Suprapubic skin (tissue), 4 donors: ENCODE results near the gene C3orf80. TPM values are rescaled to one million over a fixed set of nuclear protein-coding genes. Genes with fewer than 3 reads are reported as not detected.

Source experiments
- DNase-seq, 2 donors: peaks; one replicate each; pipeline ENCODE4 v3.0.0-alpha.2; 2019; ENCODE audit warnings: low spot score in 2 of 2
- H3K27ac ChIP-seq: fragments of 200-600 bp; sonication (generic); one replicate; pipeline ENCODE4 v1.5.1; 2019
- H3K27me3 ChIP-seq: fragments of 200-600 bp; sonication (generic); one replicate; pipeline ENCODE4 v1.5.1; 2019
- H3K36me3 ChIP-seq: fragments of 200-600 bp; sonication (generic); one replicate; pipeline ENCODE4 v1.5.1; 2019
- H3K4me1 ChIP-seq: fragments of 200-600 bp; sonication (generic); one replicate; pipeline ENCODE4 v1.5.1; 2019
- H3K4me3 ChIP-seq: fragments of 200-600 bp; sonication (generic); one replicate; pipeline ENCODE4 v1.5.1; 2019; ENCODE audit warnings: mild to moderate bottlenecking
- H3K9me3 ChIP-seq: fragments of 200-600 bp; sonication (generic); one replicate; pipeline ENCODE4 v1.5.1; 2019
- CTCF ChIP-seq, 2 donors: fragments of 200-600 bp in 1 of 2; fragments of 450-650 bp in 1 of 2; sonication (generic) in 1 of 2; IDR thresholded peaks; one replicate each; pipeline ENCODE4 v1.5.1; 2016 to 2019; ENCODE audit warnings: antibody characterized with exemption in 2 of 2, mild to moderate bottlenecking in 1 of 2, moderate library complexity in 1 of 2
- EP300 ChIP-seq: sonication (generic); formaldehyde crosslinking; IDR thresholded peaks from one replicate; pipeline ENCODE4 v1.6.1; 2017; ENCODE audit warnings: antibody characterized with exemption
- POLR2A ChIP-seq, 2 donors: fragments of 450-650 bp; IDR thresholded peaks; one replicate each; pipeline ENCODE4 v1.6.1; 2017; ENCODE audit warnings: antibody characterized with exemption in 2 of 2, mild to moderate bottlenecking in 2 of 2, moderate library complexity in 2 of 2
- POLR2AphosphoS5 ChIP-seq, 3 donors: sonication (generic); formaldehyde crosslinking; IDR thresholded peaks; one replicate each; pipeline ENCODE4 v1.6.1; 2017; ENCODE audit warnings: antibody characterized with exemption in 3 of 3
- WGBS: methylation state at CpG from one replicate; pipeline ENCODE4 v1.1.5; 2018; 5-methylcytosine and 5-hydroxymethylcytosine counted together
- total RNA-seq, 4 donors: library from RNA; depleted of rRNA; stranded (reverse); fragments of >200 nt; gene quantifications; one replicate each; pipeline ENCODE4 v1.1.0, GENCODE V29; 2016

C3orf80 gene
- total RNA-seq, 4 donors from 2014 or later = 0.72 to 0.91 TPM; not detected in 2

GRCh38 chr3:160213191-160213590 is 12.0 kb upstream of the C3orf80 start:
- Histone ChIP-seq H3K27ac (no peak overlapping the region), H3K9me3 (no peaks in the 10 kb centered on the region), H3K36me3 (no peaks in the 10 kb centered on the region), H3K4me3 (no peak overlapping the region), H3K27me3 (no peaks in the 10 kb centered on the region), H3K4me1 (no peaks in the 10 kb centered on the region)
- TF ChIP-seq EP300 (no peak), CTCF (IDR thresholded peaks at IDR 0.05) (no peak), POLR2AphosphoS5 (IDR thresholded peaks at IDR 0.05) (no peak), POLR2A (IDR thresholded peaks at IDR 0.05) (no peak)
- DNase-seq = no peak
- 96% methylated on average over 1 of the region's 1 CpG for WGBS

GRCh38 chr3:160217675-160218074 is 7.5 kb upstream of the C3orf80 start:
- Histone ChIP-seq H3K4me3 (no peak overlapping the region), H3K4me1 (no peaks in the 10 kb centered on the region), H3K27ac (no peak overlapping the region), H3K27me3 (no peaks in the 10 kb centered on the region), H3K36me3 (no peaks in the 10 kb centered on the region), H3K9me3 (no peaks in the 10 kb centered on the region)
- WGBS = 63% methylated on average over 4 of the region's 4 CpGs
- TF ChIP-seq CTCF (IDR thresholded peaks at IDR 0.05) = no peak
- TF ChIP-seq POLR2A (IDR thresholded peaks at IDR 0.05) = no peak
- no peak for TF ChIP-seq POLR2AphosphoS5 (IDR thresholded peaks at IDR 0.05)
- no peak for TF ChIP-seq EP300
- DNase-seq = no peak

GRCh38 chr3:160218136-160218535 is 7.1 kb upstream of the C3orf80 start:
- no peak overlapping the region for H3K27ac ChIP-seq

GRCh38 chr3:160220038-160220437 is 5.2 kb upstream of the C3orf80 start:
- H3K9me3 ChIP-seq = no peaks in the 10 kb centered on the region
- 96% methylated on average over 2 of the region's 2 CpGs for WGBS
- peaks cover 14% of the 10 kb centered on the region for H3K27me3 ChIP-seq
- H3K4me1 ChIP-seq = peaks cover 6% of the 10 kb centered on the region
- no peak overlapping the region for H3K27ac ChIP-seq
- TF ChIP-seq POLR2A (IDR thresholded peaks at IDR 0.05) (no peak), EP300 (no peak), CTCF (IDR thresholded peaks at IDR 0.05) (no peak), POLR2AphosphoS5 (IDR thresholded peaks at IDR 0.05) (no peak)
- H3K36me3 ChIP-seq = no peaks in the 10 kb centered on the region
- no peak overlapping the region for H3K4me3 ChIP-seq
- DNase-seq = no peak

More at GRCh38 chr3:160218136-160218535, 7.1 kb upstream of the C3orf80 start:
- TF ChIP-seq POLR2A (IDR thresholded peaks at IDR 0.05) = no peak
- TF ChIP-seq CTCF (IDR thresholded peaks at IDR 0.05) = no peak
- TF ChIP-seq POLR2AphosphoS5 (IDR thresholded peaks at IDR 0.05) = no peak
- TF ChIP-seq EP300 = no peak
- 68% methylated on average over 3 of the region's 3 CpGs for WGBS
- H3K36me3 ChIP-seq = no peaks in the 10 kb centered on the region
- H3K4me1 ChIP-seq = no peaks in the 10 kb centered on the region
- no peaks in the 10 kb centered on the region for H3K9me3 ChIP-seq
- DNase-seq = no peak
- H3K4me3 ChIP-seq = no peak overlapping the region
- peaks cover 4% of the 10 kb centered on the region for H3K27me3 ChIP-seq

- H3K9me3 ChIP-seq = no peaks in the 10 kb centered on the region
- peaks cover 15% of the 10 kb centered on the region for H3K4me1 ChIP-seq
- TF ChIP-seq EP300 = no peak
- TF ChIP-seq CTCF (IDR thresholded peaks at IDR 0.05) = no peak
- TF ChIP-seq POLR2AphosphoS5 (IDR thresholded peaks at IDR 0.05) = no peak
- TF ChIP-seq POLR2A (IDR thresholded peaks at IDR 0.05) = no peak
- WGBS = 47% methylated on average over 2 of the region's 2 CpGs
- H3K36me3 ChIP-seq = no peaks in the 10 kb centered on the region
- DNase-seq = no peak
- no peak overlapping the region for H3K4me3 ChIP-seq
- peaks cover 23% of the 10 kb centered on the region for H3K27me3 ChIP-seq
- H3K27ac ChIP-seq = no peak overlapping the region
Measured at GRCh38 chr3:160221019-160221418, 4.2 kb upstream of the C3orf80 start.
